NCI-H524 treated with DMSO at 0.1 percent for 48 hours (cell line): ENCODE results near the gene DTX2.
"Not testable (repeated sequence)": the region's sequence is repeated elsewhere in the genome, so short reads cannot be mapped to it uniquely, and the experiment has no call there.

Experiments
- DNase-seq: peaks from one replicate; lab custom pipeline; 2025; lab: John Stamatoyannopoulos, UW

The DTX2 gene

GRCh38 chr7:76512941-76513816 is 51.7 kb downstream of the DTX2 start:
- no peak for DNase-seq

GRCh38 chr7:76513817-76514799 is 52.6 kb downstream of the DTX2 start:
- no peak for DNase-seq

- DNase-seq: no peak
Observed at GRCh38 chr7:76514926-76515771, 53.6 kb downstream of the DTX2 start.

GRCh38 chr7:76515999-76516443 is 54.5 kb downstream of the DTX2 start:
- DNase-seq: no peak

GRCh38 chr7:76516932-76517331 is 55.4 kb downstream of the DTX2 start:
- DNase-seq: not testable (repeated sequence)

GRCh38 chr7:76526183-76526582 is 64.7 kb downstream of the DTX2 start:
- not testable (repeated sequence) for DNase-seq

GRCh38 chr7:76531643-76532042 is 70.1 kb downstream of the DTX2 start:
- not testable (repeated sequence) for DNase-seq

- not testable (repeated sequence) for DNase-seq
Observed at GRCh38 chr7:76543197-76543596, 81.7 kb downstream of the DTX2 start, which contains the start of gene SPDYE16. Gene SPDYE16, minus strand, starts transcription at chr7:76543297. Its CDS starts 1,838 bp downstream, at chr7:76541459.

GRCh38 chr7:76549025-76549854 is 87.7 kb downstream of the DTX2 start:
- DNase-seq: peak; percentile 54

- DNase-seq: not testable (repeated sequence)
Observed at GRCh38 chr7:76549855-76550248, 88.3 kb downstream of the DTX2 start.

- not testable (repeated sequence) for DNase-seq
Observed at GRCh38 chr7:76551992-76552391, 90.5 kb downstream of the DTX2 start.
